ENCODE data around the gene AAK1. TPM values are rescaled to one million over a fixed set of nuclear protein-coding genes. Genes with fewer than 3 reads are reported as not detected.
"Not testable (repeated sequence)": the region's sequence is repeated elsewhere in the genome, so short reads cannot be mapped to it uniquely, and the experiment has no call there.

AAK1 gene
- total RNA-seq, 1 experiment from 2014 or later, result 75.8 TPM

- CTCF ChIA-PET, result no interaction called here
These were observed 35.4 kb downstream of the AAK1 start for GRCh38 chr2:69608109-69608508.

GRCh38 chr2:69606771-69607170 lies 36.8 kb downstream of the AAK1 start:
- H3K27me3 Mint-ChIP-seq (ENCODE audit: insufficient read depth, unreplicated experiment); H3K4me1 Mint-ChIP-seq (ENCODE audit: insufficient read depth, unreplicated experiment); CTCF ChIA-PET; intact Hi-C loops (cut with micrococcal nuclease); POLR2A ChIA-PET; H3K4me3 Mint-ChIP-seq (ENCODE audit: unreplicated experiment); DNase-seq (ENCODE audit: unreplicated experiment); BruUV-seq (replicated peaks); H3K27ac Mint-ChIP-seq (ENCODE audit: low read depth, unreplicated experiment): not testable (repeated sequence)
- Mint-ChIP-seq H3K9me3 (ENCODE audit: unreplicated experiment) (peaks cover 12% of the 10 kb centered on the region), H3K36me3 (ENCODE audit: insufficient read depth, unreplicated experiment) (peaks cover 12% of the 10 kb centered on the region)

More at GRCh38 chr2:69608109-69608508, 35.4 kb downstream of the AAK1 start:
- intact Hi-C loops (cut with micrococcal nuclease), result no loop called here
- Mint-ChIP-seq H3K36me3 (ENCODE audit: insufficient read depth, unreplicated experiment) (peaks cover 12% of the 10 kb centered on the region), H3K27ac (ENCODE audit: low read depth, unreplicated experiment) (no peak overlapping the region), H3K4me1 (ENCODE audit: insufficient read depth, unreplicated experiment) (no peaks in the 10 kb centered on the region), H3K9me3 (ENCODE audit: unreplicated experiment) (peaks cover 12% of the 10 kb centered on the region), H3K4me3 (ENCODE audit: unreplicated experiment) (no peak overlapping the region), H3K27me3 (ENCODE audit: insufficient read depth, unreplicated experiment) (no peaks in the 10 kb centered on the region)
- POLR2A ChIA-PET, result no interaction called here
- no peak for DNase-seq (ENCODE audit: unreplicated experiment)
- TF ChIP-seq CTCF (IDR thresholded peaks at IDR 0.05; ENCODE audit: unreplicated experiment), result no peak
- no TSS peak for BruUV-seq (replicated peaks)

GRCh38 chr2:69605284-69605683 lies 38.3 kb downstream of the AAK1 start:
- H3K27ac Mint-ChIP-seq (ENCODE audit: low read depth, unreplicated experiment), result no peak overlapping the region
- BruUV-seq (replicated peaks), result no TSS peak
- H3K9me3 Mint-ChIP-seq (ENCODE audit: unreplicated experiment), result peaks cover 7% of the 10 kb centered on the region
- intact Hi-C loops (cut with micrococcal nuclease), result no loop called here
- DNase-seq (ENCODE audit: unreplicated experiment), result no peak
- peaks cover 7% of the 10 kb centered on the region for H3K36me3 Mint-ChIP-seq (ENCODE audit: insufficient read depth, unreplicated experiment)
- H3K4me3 Mint-ChIP-seq (ENCODE audit: unreplicated experiment), result no peak overlapping the region
- H3K4me1 Mint-ChIP-seq (ENCODE audit: insufficient read depth, unreplicated experiment), result peaks cover 10% of the 10 kb centered on the region
- ChIA-PET CTCF (no interaction called here), POLR2A (no interaction called here)
- H3K27me3 Mint-ChIP-seq (ENCODE audit: insufficient read depth, unreplicated experiment), result no peaks in the 10 kb centered on the region
- no peak for TF ChIP-seq CTCF (IDR thresholded peaks at IDR 0.05; ENCODE audit: unreplicated experiment)

GRCh38 chr2:69604836-69605235 lies 38.7 kb downstream of the AAK1 start:
- no peak for DNase-seq (ENCODE audit: unreplicated experiment)
- ChIA-PET CTCF (interaction anchor here (1.5 kb wide), 1 partner anchor 38 kb away, joined by 4 read pairs; no protein-coding TSS in a partner anchor), POLR2A (no interaction called here)
- intact Hi-C loops (cut with micrococcal nuclease), result no loop called here
- no TSS peak for BruUV-seq (replicated peaks)
- Mint-ChIP-seq H3K4me3 (ENCODE audit: unreplicated experiment) (no peak overlapping the region), H3K36me3 (ENCODE audit: insufficient read depth, unreplicated experiment) (peaks cover 12% of the 10 kb centered on the region), H3K9me3 (ENCODE audit: unreplicated experiment) (peaks cover 7% of the 10 kb centered on the region), H3K27me3 (ENCODE audit: insufficient read depth, unreplicated experiment) (no peaks in the 10 kb centered on the region), H3K4me1 (ENCODE audit: insufficient read depth, unreplicated experiment) (peaks cover 12% of the 10 kb centered on the region), H3K27ac (ENCODE audit: low read depth, unreplicated experiment) (no peak overlapping the region)
- TF ChIP-seq CTCF (IDR thresholded peaks at IDR 0.05; ENCODE audit: unreplicated experiment), result no peak

Data from MCF 10A (cell line).